Stimulated activated CD8-positive, alpha-beta memory T cell treated with anti-CD3 and anti-CD28 coated beads, Interleukin-7, amount 100 ng/mL, for 24 hours (primary cell): ENCODE results near the gene NUDC.
"Not testable (repeated sequence)": the region's sequence is repeated elsewhere in the genome, so short reads cannot be mapped to it uniquely, and the experiment has no call there.

Source experiments
- DNase-seq: peaks from one replicate; pipeline ENCODE4 v3.0.0-alpha.2; 2020; ENCODE audit warnings: low read depth

The NUDC gene

DNA sequence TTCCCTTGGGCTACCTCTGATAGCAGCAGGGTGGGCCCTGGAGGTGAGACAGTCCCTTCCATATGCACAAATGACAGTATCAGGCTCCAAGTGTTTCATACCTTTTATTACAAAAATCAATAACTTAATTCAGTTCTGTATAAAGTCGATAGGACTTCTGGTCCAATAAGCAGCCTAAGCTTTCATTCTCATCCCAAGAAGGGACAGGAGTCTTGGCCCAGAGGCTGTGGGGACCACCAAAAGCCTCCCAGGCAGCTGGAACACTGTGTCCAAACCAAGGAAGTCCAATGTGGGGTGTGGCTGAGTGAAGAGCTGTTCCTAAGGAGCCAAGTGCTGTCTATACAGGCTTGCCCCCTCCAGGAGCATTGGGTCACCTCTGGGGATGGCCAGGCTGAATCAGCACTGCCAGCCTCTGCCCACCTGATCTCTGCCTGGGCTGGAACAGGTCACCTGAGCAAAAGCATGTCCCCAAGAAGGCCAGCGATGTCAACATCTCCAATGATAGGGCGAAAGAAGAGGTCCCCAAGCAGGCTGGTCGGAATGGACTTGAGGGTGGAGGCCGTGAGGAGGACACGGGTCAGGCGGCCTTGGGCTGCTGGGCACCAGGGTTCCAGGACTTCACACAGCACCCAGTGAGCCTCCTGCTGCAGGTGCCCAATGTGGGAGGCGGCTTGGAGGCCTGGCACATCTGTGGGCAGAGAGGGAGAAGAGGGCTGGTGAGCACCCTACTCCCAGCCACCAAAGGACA, 10.0 kb upstream of the NUDC start:
- no peak for DNase-seq

DNA sequence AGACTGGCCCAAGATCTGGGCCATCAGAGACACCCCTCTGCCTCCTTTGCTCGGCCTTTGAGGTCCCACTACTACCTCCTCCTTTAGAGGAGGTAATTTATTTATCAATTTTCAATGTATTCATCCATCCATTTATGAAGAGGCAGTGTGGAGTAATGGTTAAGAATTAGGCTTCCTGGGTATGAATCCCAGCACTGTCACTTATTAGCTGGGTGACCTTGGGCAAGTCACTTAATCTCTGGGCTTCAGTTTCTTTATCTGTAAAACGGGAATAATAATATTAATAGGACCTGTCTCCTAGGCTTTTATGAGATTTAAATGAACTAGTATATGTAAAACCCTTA, 9.4 kb upstream of the NUDC start:
- DNase-seq: no peak

DNA sequence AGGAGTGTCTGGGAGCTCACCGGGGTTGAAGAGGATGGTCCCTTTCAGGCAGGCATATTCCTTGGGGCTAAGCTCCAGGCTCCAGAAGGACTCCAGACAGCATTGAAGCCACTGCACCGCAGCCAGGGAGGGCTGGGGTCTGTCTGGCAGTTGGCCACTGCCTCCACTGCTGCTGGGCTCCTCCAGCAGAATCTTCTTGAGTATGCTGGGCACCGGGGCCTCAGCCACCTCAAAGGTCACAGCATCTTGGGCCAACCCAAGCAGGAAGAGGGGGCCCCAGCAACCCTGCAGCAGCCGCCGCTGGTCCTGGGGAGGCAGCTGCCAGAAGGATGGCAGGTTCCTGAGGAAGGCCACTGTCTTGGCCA, 8.2 kb upstream of the NUDC start:
- no peak for DNase-seq

DNA sequence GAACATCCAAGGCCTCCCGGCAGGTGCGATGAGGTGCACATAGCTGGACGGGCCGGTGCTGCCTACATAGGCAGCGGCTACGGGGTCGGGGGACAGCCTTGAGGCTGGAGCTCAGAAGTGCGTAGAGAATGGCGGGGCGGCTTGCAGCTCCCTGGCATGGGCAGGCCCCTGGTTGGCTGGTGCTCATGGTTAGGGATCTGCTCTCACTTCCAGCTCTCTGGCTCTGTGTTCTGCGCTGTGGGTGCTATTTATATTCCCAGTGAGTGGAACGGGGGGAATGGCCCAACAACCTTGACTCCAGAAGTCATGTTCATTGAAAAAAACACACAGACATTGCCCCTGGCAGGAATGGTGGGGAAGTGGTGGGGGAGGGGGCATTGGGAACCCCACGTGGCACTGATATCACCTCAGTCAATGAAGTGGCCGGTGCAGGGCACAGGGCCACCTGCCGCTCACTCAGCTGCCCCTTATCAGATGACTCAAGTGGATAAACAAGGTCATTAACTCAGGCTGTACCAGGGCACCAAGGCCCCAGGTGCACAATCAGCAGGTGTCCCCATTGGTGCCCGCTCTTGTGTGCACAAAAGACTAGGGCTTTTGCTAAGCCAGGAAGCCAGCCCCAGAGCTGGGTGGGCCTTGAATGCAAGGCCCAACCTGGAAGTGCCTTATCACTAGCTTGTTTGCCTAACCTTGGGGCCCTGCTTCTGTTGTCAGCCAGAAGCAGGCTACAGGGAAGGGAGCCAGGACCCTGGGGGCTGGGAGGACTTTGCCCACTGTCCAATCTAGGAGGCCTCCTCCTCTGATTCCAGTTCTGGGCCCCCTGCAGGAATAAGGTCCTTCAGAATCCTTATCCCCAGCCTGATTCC, 7.6 kb upstream of the NUDC start, which contains the start of gene NR0B2:
Gene NR0B2 (minus strand): TSS at position 222 of the 866 bp plus-strand sequence. CDS start 35 bp downstream, at position 187.
- no peak for DNase-seq

DNA sequence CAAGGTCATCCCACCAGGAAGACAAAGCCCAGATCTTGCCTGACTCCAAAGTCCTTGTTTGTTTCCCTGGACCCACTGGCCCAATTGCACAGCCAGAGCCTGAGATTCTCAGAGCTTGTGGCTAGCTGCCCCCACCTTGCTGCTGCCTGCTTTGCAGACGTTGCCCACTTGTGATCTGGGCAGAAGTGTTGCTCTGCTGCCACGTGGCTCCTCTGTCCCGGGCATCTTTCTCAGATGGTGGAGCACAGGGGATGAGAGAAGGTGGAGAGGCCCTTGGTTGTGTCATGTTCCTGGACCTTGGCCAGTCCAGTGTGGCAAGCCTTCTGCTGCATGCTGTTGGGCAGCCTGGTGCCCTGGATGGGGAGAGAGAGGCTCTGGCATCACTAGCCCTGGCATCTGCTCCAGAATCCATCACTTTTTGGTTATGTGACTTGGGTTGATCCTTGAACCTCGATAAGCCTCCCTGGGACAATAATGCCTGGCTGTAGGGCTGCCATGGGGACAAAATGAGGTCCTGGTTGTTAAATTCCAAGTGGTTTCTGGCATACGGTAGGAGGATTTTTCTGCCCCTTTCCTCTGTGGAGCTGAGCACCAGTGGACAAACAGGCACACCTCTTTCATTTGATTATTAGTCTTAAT, 6.2 kb upstream of the NUDC start:
- no peak for DNase-seq

DNA sequence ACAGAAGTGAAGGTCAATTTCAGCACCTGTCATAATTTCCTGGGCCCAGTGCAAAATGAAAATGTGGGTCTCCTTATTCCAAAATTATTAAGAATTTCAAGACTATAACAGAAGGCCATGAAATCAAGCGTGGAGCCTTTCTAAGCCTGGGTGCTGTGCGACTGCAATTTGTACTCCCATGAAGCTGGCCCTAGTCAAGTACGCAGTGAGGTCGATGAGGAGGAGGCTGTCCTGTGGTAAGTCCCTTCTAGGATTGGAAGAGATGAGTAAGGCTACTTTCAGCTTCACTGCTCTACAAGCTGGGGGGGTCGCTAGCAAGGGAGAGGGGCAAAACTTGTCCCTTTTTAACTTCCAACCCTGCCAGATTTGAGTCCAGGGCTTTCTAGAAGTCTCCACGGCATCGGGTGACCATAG, 410 bp upstream of the NUDC start:
- no peak for DNase-seq

DNA sequence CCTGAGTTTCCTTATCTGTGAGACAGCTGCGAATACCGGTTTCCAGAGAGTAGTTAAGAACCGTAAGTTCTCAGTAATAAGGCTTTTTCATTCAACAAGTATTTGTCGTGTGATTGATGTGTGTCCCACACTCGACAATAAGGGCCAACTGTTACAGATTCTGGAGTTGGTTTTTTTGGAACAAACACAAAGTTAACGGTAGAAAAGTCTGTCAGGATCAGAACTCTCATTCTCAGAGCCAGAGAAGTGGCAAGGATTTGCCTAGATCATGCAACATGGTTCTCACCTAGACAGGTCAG, 837 bp downstream of the NUDC start:
- no peak for DNase-seq

DNA sequence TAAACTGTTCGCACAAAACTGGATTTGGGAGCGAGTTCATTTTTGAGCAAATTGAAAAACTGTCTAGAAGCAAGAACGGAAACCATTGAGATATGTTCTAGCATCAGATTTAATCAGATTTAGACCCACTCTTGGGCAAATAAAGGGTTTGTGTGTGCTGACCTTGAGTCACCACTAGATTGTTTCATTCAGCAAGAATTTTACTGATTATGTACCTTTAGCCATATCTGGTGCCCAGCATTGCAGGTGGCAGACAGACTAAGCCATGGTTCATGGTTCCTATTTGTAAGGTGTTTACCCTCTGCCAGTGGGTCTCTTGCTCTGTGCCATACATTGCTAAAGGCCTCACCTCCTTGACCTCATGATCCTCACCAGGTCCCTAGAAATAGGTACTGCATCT, 1.4 kb downstream of the NUDC start:
- DNase-seq: no peak

DNA sequence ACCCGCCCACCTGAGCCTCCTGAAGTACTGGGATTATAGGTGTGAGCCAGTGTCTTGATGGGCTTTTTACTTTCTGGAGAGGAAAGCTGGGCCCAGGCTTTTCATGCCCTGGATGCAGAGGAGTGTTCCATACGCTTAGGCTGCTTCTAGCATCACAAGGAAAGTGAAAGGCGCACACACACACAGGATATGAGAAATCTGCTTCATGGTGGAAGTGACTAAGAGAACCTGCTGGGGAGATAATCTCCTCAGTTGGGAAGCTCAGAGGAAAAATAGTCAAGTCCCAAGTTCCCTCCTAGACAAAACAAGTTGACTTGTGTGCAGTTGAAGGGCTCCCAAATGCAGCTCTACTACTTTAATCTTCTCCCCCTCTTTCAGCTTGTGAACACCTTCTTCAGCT, 2.2 kb downstream of the NUDC start:
- no peak for DNase-seq

DNA sequence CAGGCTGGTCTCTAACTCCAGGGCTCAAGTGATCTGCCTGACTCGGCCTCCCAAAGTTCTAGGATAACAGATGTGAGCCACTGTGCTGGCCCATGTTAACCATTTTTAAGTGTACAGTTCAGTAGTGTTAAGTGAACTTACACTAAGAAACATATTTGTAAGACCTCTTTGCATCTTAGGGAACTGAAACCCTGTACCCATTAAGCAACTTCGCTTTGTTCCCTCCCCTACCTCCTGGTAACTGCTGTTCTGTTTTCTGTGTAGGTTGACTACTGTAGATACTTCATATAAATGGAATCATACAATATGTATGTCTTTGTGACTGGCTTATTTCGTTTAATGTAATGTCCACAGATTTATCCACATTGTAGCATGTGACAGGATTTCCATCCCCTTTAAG, 11.0 kb downstream of the NUDC start:
- no peak for DNase-seq

DNA sequence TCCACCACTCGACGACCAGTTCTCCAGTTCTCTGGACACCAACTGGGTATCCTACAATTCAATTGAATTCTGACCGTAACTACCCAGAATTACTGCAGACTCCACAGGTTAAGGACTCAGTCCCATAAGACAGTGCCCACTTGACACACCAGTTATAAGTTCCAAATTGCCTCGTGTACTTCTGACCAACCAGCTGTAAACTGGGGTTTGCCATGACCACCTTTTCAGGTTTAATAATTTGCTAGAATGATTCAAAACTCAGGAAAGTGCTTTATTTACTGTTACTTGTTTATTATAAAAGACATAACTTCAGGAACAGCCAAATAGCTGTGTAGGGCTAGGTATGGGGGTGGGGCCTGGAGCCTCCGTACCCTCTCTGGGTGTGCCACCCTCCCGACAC, 15.3 kb downstream of the NUDC start:
- DNase-seq: no peak

DNA sequence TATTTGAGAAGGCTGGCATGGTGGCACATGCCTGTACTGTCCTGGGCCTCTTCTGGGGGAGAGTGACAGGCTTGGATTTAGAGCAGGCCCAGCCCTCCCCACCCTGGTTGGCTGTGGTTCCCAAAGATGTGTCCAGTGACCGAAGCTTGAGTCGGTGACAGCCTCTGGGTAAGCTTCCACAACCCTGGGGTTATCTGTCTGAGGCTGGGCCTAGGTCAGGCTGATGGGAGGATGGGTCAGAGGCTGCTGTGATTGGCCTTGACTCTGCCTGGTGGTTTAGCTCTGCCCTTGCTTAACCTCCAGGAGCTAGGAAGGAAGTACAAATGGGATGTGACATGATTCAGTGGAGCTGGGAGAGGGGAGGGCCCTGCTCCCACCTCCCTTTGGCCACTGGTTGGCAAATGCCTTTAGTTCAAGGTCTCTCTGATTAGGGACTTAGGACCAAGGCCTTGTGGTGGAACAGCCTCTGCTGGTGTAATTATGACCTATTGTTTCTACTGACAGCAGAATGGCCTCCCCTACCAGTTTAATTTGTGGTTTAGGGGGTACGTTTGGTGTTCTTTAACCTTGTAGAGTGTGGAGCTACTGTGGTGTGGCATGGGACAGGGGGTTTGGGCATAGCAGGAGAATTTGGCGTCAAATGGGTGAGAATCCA, 16.6 kb downstream of the NUDC start:
- DNase-seq: no peak

DNA sequence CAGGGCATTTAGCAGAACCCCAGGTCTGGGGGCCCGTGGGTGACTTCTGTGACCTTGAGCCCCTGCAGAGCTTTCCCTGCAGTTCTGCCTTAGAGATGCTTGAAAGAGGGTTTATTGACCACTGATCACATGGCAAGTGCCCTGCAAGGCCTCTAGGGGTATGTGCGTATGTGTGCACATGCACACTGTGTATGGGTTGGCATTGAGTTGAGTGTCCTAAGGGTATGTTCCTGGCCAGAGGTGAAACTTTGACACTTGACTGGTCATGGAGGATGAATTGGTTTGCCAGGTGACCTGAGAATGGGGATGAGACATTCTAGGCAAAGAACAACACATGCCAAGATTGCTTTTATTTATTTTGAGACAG, 17.1 kb downstream of the NUDC start:
- no peak for DNase-seq

DNA sequence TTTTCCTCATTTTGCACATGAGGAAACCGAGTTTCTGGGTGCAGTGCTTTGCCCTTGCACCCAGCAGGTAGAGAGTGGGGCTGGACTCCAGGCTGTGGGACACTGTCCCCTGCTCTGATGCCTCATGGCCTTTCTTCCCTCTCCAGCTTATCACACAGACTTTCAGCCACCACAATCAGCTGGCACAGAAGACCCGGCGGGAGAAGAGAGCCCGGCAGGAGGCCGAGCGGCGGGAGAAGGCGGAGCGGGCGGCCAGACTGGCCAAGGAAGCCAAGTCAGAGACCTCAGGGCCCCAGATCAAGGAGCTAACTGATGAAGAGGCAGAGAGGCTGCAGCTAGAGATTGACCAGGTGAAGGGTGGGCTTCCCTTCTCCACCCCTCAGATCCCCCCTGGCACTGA, 19.8 kb downstream of the NUDC start:
- DNase-seq: no peak

DNA sequence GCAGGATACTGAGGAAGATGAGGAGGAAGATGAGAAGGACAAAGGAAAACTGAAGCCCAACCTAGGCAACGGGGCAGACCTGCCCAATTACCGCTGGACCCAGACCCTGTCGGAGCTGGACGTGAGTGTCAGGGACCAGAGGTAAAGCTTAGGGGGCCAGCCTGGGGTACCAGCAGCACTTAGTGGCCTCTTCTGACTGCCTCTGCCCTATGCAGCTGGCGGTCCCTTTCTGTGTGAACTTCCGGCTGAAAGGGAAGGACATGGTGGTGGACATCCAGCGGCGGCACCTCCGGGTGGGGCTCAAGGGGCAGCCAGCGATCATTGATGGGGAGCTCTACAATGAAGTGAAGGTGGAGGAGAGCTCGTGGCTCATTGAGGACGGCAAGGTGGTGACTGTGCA, 21.1 kb downstream of the NUDC start:
- DNase-seq: no peak

DNA sequence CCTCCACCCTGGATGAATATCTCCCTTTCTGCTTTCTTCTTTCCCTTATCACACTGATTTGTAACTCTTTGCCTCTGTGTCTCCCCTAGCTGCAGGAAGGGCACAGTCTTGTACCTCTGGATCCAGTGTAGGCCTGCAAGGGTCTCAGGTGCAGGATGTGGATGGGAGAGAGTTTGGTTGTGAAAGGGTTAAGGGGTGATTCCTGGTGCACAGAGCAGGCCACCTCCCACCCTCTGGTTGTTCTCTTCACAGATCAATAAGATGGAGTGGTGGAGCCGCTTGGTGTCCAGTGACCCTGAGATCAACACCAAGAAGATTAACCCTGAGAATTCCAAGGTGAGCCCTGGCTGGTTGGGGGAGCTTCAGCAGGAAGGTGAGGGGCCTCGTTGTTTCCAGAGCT, 23.6 kb downstream of the NUDC start:
- no peak for DNase-seq

DNA sequence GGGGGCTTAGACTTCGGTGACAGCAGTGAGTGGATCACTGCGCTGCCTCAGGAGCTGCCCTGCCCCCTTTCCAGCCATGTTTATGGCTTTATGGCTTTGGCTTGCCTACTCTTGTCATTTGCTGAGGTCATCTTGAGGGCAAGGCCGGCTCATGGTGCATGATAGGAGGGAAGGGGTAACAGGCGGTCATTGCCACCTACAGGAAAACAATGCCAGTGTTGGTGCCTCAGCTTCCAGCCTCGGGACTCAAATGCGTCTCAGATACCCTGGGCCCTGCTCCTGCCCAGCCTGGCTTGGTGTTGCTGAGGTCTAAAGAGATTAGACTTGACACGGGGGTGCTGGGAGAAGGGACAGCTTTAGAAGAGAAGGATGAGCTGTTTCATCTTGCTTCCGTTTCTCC, 24.2 kb downstream of the NUDC start:
- DNase-seq: no peak

DNA sequence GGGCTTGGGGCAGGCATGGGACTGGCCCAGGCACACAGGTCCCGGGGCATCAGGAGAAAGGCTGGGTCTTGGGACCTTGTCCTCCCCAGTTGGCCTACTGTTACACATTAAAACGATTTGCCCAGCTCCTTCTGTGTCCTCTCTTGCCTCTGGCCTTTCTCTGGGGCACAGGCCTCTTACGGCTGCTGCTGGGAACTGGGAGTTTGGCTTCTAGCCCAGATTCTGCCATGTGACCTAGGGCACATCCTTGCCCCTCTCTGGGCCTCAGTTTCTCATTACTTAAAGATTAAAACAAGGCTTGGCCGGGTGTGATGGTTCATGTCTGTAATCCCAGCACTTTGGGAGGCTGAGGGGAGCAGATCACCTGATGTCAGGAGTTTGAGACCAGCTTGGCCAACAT, 24.7 kb downstream of the NUDC start:
- DNase-seq: no peak

DNA sequence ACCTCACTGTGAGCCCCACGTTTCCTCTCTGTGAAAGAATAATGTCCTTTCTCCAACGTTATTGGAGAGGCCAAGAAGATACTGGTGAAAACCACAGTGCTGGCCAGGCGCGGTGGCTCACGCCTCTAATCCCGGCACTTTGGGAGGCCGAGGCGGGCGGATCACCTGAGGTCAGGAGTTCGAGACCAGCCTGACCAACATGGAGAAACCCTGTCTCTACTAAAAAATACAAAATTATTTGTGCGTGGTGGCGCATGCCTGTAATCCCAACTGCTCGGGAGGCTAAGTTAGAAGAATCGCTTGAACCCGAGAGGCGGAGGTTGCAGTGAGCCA, 27.1 kb downstream of the NUDC start:
- not testable (repeated sequence) for DNase-seq

DNA sequence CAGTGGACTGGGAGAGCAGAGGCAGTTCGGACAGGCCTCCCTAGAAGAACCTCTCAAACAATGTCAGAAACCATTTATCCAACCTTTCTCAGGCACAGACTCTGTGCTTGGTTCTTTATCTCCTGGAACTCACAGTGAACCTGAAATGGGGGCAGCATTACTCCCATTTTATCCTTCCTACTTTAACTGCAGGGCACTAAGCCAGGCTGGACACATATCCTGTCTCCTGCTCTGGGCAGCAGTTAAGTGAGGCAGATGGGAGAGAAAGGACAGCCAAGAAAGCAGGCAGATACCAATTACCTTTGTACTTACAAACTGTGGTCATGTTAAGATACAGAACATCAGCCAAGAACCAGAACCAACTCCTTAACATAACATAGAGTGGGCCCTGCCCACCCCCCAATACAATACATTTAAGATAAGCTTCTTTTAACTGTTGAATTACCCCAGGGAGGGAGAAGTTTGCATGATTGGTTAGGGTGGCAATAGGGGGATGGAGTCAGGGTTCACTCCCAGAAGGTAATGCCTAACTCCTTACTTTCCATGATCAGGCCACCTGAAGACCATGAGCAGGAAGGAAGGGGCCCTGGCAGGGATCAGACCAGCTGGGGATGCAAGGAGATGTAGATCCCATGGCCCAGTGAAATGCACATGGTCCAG, 27.9 kb downstream of the NUDC start:
- no peak for DNase-seq

DNA sequence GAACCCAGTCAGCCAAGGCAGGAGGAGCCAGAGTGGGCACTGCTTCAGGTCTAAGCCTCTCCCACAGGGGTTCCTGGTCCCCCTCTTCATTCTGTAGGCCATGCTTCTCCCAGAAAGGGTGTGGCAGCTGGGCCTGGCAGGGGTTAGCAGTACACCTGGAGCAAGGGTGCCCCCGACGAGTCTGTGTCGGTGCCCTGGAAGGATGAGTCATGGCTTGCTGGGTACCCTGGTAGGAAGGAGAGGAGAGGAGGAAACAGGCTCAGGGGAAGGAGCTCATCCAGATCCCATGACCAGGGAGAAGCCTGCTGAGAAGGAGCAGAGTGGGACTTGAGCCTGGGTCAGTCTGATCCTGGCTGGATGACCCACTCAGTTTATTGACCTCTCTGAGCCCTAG, 28.4 kb downstream of the NUDC start:
- DNase-seq: no peak

DNA sequence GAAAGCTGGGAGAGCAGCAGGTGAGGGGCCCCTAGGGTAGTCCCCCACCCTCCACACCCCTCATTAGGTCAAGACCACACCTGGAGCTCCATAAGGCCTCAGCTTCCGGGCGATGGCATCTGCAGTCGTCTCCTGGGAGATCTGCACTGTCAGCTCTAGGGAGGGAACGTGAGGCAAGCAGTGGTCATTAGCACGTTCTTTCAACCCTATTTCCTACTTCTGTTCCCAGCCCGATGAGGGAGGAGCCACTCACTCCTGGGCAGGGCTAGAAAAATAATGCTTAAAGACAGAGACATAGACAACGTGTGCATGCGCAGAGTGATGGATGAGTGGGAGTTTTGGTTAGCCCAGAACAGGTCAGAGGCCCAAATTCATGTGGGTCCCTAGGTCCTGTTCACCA, 29.1 kb downstream of the NUDC start:
- no peak for DNase-seq

DNA sequence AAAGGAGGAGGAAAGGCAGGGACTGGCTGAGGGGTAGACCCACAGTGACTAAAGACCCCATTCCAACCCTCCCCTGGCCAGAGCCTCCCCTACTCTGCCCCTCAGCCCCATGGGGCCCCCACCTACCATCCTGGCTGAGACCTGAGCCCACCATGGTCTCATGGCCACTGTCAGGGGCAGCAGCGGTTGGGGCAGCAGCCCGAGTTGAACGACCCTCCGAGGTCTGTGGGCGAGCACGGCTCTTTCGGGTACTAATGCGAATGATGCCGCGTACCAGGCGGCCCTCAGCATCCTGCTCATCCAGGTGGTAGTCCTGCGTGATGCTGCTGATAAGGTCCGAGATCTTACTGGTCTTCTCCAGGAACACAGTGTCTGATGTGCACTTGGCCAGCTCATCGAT, 29.7 kb downstream of the NUDC start:
- no peak for DNase-seq
